ENCODE results near the gene UBE2D2. TPM values are rescaled to one million over a fixed set of nuclear protein-coding genes. Genes with fewer than 3 reads are reported as not detected.

The UBE2D2 gene
- total and polyA plus RNA-seq, 2 of the 4 experiments (the other 2 are of a cell fraction): 26.9 to 35.7 TPM

- H3K36me3 ChIP-seq (ENCODE audit: control insufficient read depth, insufficient read depth, low read length): no peaks in the 10 kb centered on the region
- H2BK5ac ChIP-seq (ENCODE audit: low read depth, low read length, poor library complexity, severe bottlenecking): peak overlapping the region; percentile 93
- H3K4me2 ChIP-seq (ENCODE audit: low read depth, low read length): peak overlapping the region; percentile 55
- H2AFZ ChIP-seq (replicated peaks; ENCODE audit: low read length, poor library complexity): peak overlapping the region; percentile 89
- H3K4me1 ChIP-seq (ENCODE audit: control insufficient read depth, insufficient read depth, low read length): peaks cover 75% of the 10 kb centered on the region
- ChIA-PET CTCF (interaction anchor here (0.6 to 1.8 kb wide), 5 partner anchors 22 to 914 kb away, joined by 3 to 7 read pairs (median 3); no protein-coding TSS in a partner anchor), POLR2A (ENCODE audit: unreplicated experiment) (interaction anchor here (0.6 kb wide), 1 partner anchor 70 kb away, joined by 6 read pairs; no protein-coding TSS in a partner anchor)
- peak overlapping the region; percentile 95 for H3K14ac ChIP-seq (replicated peaks; ENCODE audit: low read depth, low read length)
- peak overlapping the region; percentile 87 to 99 for H4K8ac ChIP-seq (ENCODE audit: low read depth in 2 of 2, low read length in 2 of 2)
- H3K27me3 ChIP-seq (ENCODE audit: control insufficient read depth, insufficient read depth, low read length): no peaks in the 10 kb centered on the region
- peak overlapping the region; percentile 99 for H3K23ac ChIP-seq (ENCODE audit: low read depth, low read length)
- DNase-seq: peak; percentile 69
- H3K9me1 ChIP-seq (ENCODE audit: insufficient read depth, low read length): peaks cover 49% of the 10 kb centered on the region
- peak overlapping the region; percentile 87 for H3K27ac ChIP-seq (ENCODE audit: insufficient read depth, low read length)
- dilution Hi-C loops (cut with HindIII; ENCODE audit: low sequenced_read_pairs, unreplicated experiment): no loop called here
- TF ChIP-seq, protein P1, sequence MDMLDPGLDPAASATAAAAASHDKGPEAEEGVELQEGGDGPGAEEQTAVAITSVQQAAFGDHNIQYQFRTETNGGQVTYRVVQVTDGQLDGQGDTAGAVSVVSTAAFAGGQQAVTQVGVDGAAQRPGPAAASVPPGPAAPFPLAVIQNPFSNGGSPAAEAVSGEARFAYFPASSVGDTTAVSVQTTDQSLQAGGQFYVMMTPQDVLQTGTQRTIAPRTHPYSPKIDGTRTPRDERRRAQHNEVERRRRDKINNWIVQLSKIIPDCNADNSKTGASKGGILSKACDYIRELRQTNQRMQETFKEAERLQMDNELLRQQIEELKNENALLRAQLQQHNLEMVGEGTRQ (IDR thresholded peaks at IDR 0.05; ENCODE audit: low read depth, low read length): no peak
- no peak for TF ChIP-seq NFE2L2 (IDR thresholded peaks at IDR 0.05; ENCODE audit: low read depth, low read length)
- no peak for TF ChIP-seq MXI1 (IDR thresholded peaks at IDR 0.05; ENCODE audit: borderline replicate concordance, low read depth, low read length)
- peak; percentile 55; the same call in 1 of the 2 replicates for TF ChIP-seq MAZ (IDR thresholded peaks at IDR 0.05; ENCODE audit: borderline replicate concordance, low read depth, low read length)
- TF ChIP-seq CHD1 (IDR thresholded peaks at IDR 0.05; ENCODE audit: low read depth, low read length): no peak
- H2BK20ac ChIP-seq (ENCODE audit: low read depth, low read length): peak overlapping the region; percentile 91
- intact Hi-C loops (cut with micrococcal nuclease): no loop called here
- peak overlapping the region; percentile 98 for H2AK9ac ChIP-seq (replicated peaks; ENCODE audit: low read depth, low read length, poor library complexity)
- peak overlapping the region; percentile 67 for H3K9ac ChIP-seq (ENCODE audit: low read depth, low read length)
- H4K5ac ChIP-seq (ENCODE audit: low read depth, low read length): peak overlapping the region; percentile 69
- peak overlapping the region; percentile 100; the same call in 2 of the 3 replicates for H2BK15ac ChIP-seq (ENCODE audit: low read depth, low read length)
- peak overlapping the region; percentile 100 for H4K91ac ChIP-seq (ENCODE audit: insufficient read depth, low read depth, low read length)
- peaks cover 28 to 94% of the 10 kb centered on the region in 2 experiments for H3K79me1 ChIP-seq (ENCODE audit: low read depth in 1 of 2, low read length in 2 of 2)
- peaks cover 13% of the 10 kb centered on the region for H4K20me1 ChIP-seq (ENCODE audit: insufficient read depth, low read length)
- peak overlapping the region; percentile 100 for H2AK5ac ChIP-seq (ENCODE audit: low read depth, low read length)
- no CpG with 5 or more reads among the region's 18 CpGs for WGBS, 2 experiments (ENCODE audit: extremely low coverage in 2 of 2, insufficient read length in 1 of 2)
- in situ Hi-C loops (cut with MboI; ENCODE audit: low sequenced_read_pairs): no loop called here
- peak overlapping the region; percentile 88 for H3K18ac ChIP-seq (ENCODE audit: low read depth, low read length)
- peak overlapping the region; percentile 90 for H3K56ac ChIP-seq (ENCODE audit: extremely low read depth, insufficient read depth, low read length)
- no TSS peak for BruUV-seq (replicated peaks)
- no peak overlapping the region for H3K4me3 ChIP-seq (ENCODE audit: insufficient read depth, low read depth, low read length)
- no peaks in the 10 kb centered on the region for H3K9me3 ChIP-seq (ENCODE audit: control insufficient read depth, insufficient read depth, low read length)
- peak overlapping the region; percentile 100 for H3K4ac ChIP-seq (ENCODE audit: low read depth, low read length)
- peak overlapping the region; percentile 99 for H2BK120ac ChIP-seq (ENCODE audit: low read depth, low read length)
- ATAC-seq (ENCODE audit: low read depth): peak; percentile 58
These were observed 94.7 kb downstream of the UBE2D2 start for GRCh38 chr5:139655727-139656271.
